Measurements from ENCODE around the gene PROC. TPM values are rescaled to one million over a fixed set of nuclear protein-coding genes. Genes with fewer than 3 reads are reported as not detected.

Gene PROC
- total RNA-seq, 2 donors from 2014 or later, result 0.26 TPM; not detected in 1

GRCh38 chr2:127376257-127376656, 42.0 kb upstream of the PROC start:
- Histone ChIP-seq H3K4me3 (no peak overlapping the region), H3K27ac (no peak overlapping the region), H3K27me3 (no peaks in the 10 kb centered on the region), H3K4me1 (peaks cover 15% of the 10 kb centered on the region), H3K36me3 (replicated peaks in 1 of 2; ENCODE audit: insufficient read depth in 1 of 2, low read depth in 2 of 2) (no peaks in the 10 kb centered on the region), H3K9me3 (no peaks in the 10 kb centered on the region)
- TF ChIP-seq CTCF (IDR thresholded peaks at IDR 0.05), result no peak
- TF ChIP-seq POLR2A (IDR thresholded peaks at IDR 0.05), result no peak
- ATAC-seq, result no peak
- 69 to 70% methylated on average over 7 to 8 of the region's 8 CpGs for WGBS, 2 donors
- no peak for DNase-seq
- intact Hi-C loops (cut with DNase I), result no loop called here

GRCh38 chr2:127377262-127377661, 41.0 kb upstream of the PROC start:
- intact Hi-C loops (cut with DNase I), result no loop called here
- 91 to 100% methylated on average over 1 of the region's 1 CpG for WGBS, 2 donors
- H3K9me3 ChIP-seq, result no peaks in the 10 kb centered on the region

GRCh38 chr2:127378720-127379119, 39.5 kb upstream of the PROC start:
- ATAC-seq (no peak), DNase-seq (no peak)
- no peaks in the 10 kb centered on the region for H3K27me3 ChIP-seq
- 93 to 97% methylated on average over 6 of the region's 6 CpGs for WGBS, 2 donors
- no peak for TF ChIP-seq POLR2A (IDR thresholded peaks at IDR 0.05)
- H3K9me3 ChIP-seq, result no peaks in the 10 kb centered on the region
- H3K4me3 ChIP-seq, result no peak overlapping the region
- H3K4me1 ChIP-seq, result peaks cover 34% of the 10 kb centered on the region
- H3K36me3 ChIP-seq (replicated peaks in 1 of 2; ENCODE audit: insufficient read depth in 1 of 2, low read depth in 2 of 2), result no peaks in the 10 kb centered on the region
- intact Hi-C loops (cut with DNase I), result no loop called here
- no peak overlapping the region for H3K27ac ChIP-seq

More at GRCh38 chr2:127377262-127377661, 41.0 kb upstream of the PROC start:
- Histone ChIP-seq H3K4me1 (peaks cover 23% of the 10 kb centered on the region), H3K27me3 (no peaks in the 10 kb centered on the region), H3K36me3 (replicated peaks in 1 of 2; ENCODE audit: insufficient read depth in 1 of 2, low read depth in 2 of 2) (no peaks in the 10 kb centered on the region), H3K27ac (no peak overlapping the region), H3K4me3 (no peak overlapping the region)
- DNase-seq, result no peak
- ATAC-seq, result no peak
- TF ChIP-seq CTCF (IDR thresholded peaks at IDR 0.05) (no peak), POLR2A (IDR thresholded peaks at IDR 0.05) (no peak)

- no peak for DNase-seq
- no peak overlapping the region for H3K4me3 ChIP-seq
- intact Hi-C loops (cut with DNase I), result no loop called here
- no peak for TF ChIP-seq CTCF (IDR thresholded peaks at IDR 0.05)
- TF ChIP-seq POLR2A (IDR thresholded peaks at IDR 0.05), result no peak
- no peak for ATAC-seq
- peaks cover 37% of the 10 kb centered on the region for H3K4me1 ChIP-seq
- 80 to 81% methylated on average over 4 of the region's 4 CpGs for WGBS, 2 donors
- H3K36me3 ChIP-seq (replicated peaks in 1 of 2; ENCODE audit: insufficient read depth in 1 of 2, low read depth in 2 of 2), result no peaks in the 10 kb centered on the region
- H3K9me3 ChIP-seq, result no peaks in the 10 kb centered on the region
- H3K27ac ChIP-seq, result no peak overlapping the region
- H3K27me3 ChIP-seq, result no peaks in the 10 kb centered on the region
These were observed 38.4 kb upstream of the PROC start for GRCh38 chr2:127379712-127380355.

- H3K36me3 ChIP-seq (replicated peaks in 1 of 2; ENCODE audit: insufficient read depth in 1 of 2, low read depth in 2 of 2), result no peaks in the 10 kb centered on the region
- H3K9me3 ChIP-seq, result no peaks in the 10 kb centered on the region
- peaks cover 56% of the 10 kb centered on the region for H3K4me1 ChIP-seq
- no peak for DNase-seq
- TF ChIP-seq CTCF (IDR thresholded peaks at IDR 0.05) (no peak), POLR2A (IDR thresholded peaks at IDR 0.05) (no peak)
- intact Hi-C loops (cut with DNase I), result no loop called here
- ATAC-seq, result no peak
- no peak overlapping the region for H3K4me3 ChIP-seq
- no peaks in the 10 kb centered on the region for H3K27me3 ChIP-seq
- WGBS, 2 donors, result 46 to 54% methylated on average over 5 of the region's 5 CpGs
- H3K27ac ChIP-seq, result no peak overlapping the region
These were observed 36.5 kb upstream of the PROC start for GRCh38 chr2:127381762-127382161.
